SH-SY5Y (cell line): ENCODE measurements around the gene RAPGEF2.

Source experiments
- GATA2 ChIP-seq: IDR thresholded peaks from 2 replicates; pipeline ENCODE4 v1.6.1; 2011; ENCODE audit warnings: mild to moderate bottlenecking, low read depth, low read length
- GATA3 ChIP-seq: IDR thresholded peaks from 2 replicates; pipeline ENCODE4 v1.6.1; 2011; ENCODE audit warnings: low read depth, mild to moderate bottlenecking, low read length, moderate library complexity

RAPGEF2 gene

DNA sequence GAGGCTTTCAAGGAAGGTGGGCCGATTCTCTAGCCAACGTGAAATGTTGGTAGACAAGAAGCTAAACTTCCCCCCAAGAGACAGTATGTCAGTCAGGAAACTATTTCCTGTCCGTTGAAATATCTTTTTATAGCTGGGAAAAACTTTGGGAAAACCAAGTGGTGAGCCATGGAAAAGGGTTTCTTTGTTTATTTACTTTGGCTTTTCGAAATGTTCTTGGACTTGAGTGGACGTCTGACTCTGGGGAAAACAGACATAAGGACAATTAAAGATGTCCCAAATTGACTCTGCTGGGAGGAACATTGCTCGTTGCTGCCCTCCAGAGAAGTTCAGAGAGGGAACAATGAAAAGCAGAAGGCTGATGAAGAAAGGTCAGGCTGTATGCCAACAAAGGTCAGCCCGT lies 295.4 kb downstream of the RAPGEF2 start:
- no peak for TF ChIP-seq GATA2

DNA sequence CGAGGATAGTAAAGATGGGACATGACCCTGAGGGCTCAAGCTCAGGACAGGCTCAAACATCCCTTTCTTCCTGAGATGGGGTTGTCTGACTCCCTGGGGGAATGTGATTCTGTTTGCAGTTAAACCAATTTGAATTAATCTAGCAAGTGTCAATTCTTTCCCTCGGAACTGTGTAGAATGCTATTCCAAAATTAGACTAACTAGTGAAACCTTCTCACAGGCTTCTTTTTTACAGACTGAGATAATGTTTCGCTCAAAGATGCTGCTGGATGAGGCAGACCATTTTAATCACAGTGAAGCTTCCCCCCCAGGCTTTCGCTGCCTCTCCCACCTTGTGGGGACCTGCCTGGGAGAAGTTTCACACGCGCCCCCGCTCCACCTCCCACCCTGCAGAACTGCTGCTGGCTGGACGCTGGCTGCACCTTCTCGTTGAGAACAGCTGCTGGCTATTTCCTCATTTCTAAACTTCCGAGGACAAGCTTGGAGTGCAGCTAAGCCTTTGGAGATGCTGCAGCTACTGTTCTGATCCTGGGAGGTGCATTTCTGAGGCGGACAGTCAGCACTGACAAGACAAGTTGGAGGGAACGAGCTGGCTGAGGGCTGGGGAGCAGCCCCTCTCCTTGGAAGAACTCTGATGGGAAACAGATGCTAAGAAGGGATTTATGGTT lies 297.8 kb downstream of the RAPGEF2 start:
- TF ChIP-seq GATA3 (no peak), GATA2 (no peak)

DNA sequence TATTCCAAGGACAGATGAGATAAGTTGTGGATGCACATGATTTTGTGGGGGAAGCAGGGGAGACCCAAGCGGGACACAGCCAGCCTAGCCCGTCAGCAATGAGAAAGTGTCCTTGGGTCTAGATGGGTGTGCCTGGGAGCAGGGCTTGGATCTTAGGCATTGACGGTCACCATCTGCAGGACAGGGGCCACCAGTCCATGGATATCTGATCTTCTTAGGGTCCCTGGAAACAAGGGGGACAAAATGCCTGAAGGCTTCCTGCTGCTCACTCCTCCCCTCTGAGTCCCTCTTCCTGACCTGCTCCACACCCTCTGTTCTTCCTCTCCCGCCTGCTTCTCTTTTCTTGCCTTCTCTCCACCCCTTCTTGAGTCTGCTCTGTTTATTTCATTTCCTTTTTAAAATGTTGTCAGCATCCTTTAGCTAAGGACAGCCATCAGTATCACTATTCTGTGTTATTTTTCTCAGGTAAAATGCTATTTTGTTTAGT lies 298.4 kb downstream of the RAPGEF2 start:
- TF ChIP-seq GATA3: no peak
- no peak for TF ChIP-seq GATA2

DNA sequence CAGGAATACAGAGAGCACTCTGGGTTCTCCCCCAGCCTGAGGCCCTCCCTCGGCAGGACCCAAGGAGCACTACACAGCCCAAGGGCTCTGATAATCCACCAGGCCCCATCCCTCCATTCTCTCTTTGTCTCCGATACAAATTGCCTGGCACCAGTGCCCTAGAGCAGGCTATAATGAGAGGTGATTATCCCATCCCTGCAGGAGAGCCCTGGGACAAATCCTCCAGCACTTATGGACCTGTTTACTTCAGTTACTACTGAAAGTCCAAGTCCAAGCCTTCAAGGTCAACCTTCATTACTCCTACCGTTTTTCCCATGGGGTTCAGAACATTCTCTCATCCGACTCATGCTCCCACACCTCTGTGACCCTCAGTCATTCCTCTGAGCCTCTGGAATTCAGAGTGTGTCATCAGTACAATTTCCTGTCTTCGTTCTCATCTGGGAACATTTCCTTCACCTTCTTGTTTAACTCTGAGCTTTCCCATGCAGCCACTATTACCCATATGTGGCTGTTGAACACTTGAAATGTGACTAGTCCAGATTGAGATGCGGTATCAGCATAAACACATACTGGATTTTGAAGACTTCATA lies 299.0 kb downstream of the RAPGEF2 start:
- TF ChIP-seq GATA2 (no peak), GATA3 (no peak)
